Ovary (tissue), 9 donors: ENCODE results near the gene KRT39. TPM values are rescaled to one million over a fixed set of nuclear protein-coding genes. Genes with fewer than 3 reads are reported as not detected.

Experiments used
- DNase-seq, 5 donors: peaks; one replicate each; pipeline ENCODE4 v3.0.0-alpha.2; 2019 to 2020
- H3K27ac ChIP-seq, 2 donors: fragments of 200-600 bp; one replicate each; pipeline versions ENCODE4 v1.5.1 to v1.8.0; 2019 to 2022
- H3K27me3 ChIP-seq: fragments of 200-600 bp; one replicate; pipeline ENCODE4 v1.8.0; 2022
- H3K36me3 ChIP-seq: fragments of 200-600 bp; sonication (generic); one replicate; pipeline ENCODE4 v1.5.1; 2019
- H3K4me1 ChIP-seq: one replicate; pipeline ENCODE4 v1.8.1; 2013; ENCODE audit warnings: mild to moderate bottlenecking, moderate library complexity; ENCODE audit not compliant: insufficient read depth
- H3K4me3 ChIP-seq: fragments of 200-600 bp; sonication (generic); one replicate; pipeline ENCODE4 v1.5.1; 2017
- H3K9me3 ChIP-seq, 2 donors: fragments of 200-600 bp in 1 of 2; sonication (generic) in 1 of 2; one replicate each; pipeline versions ENCODE4 v1.5.1 to v1.8.1; 2013 to 2019; ENCODE audit warnings: mild to moderate bottlenecking in 1 of 2, moderate library complexity in 1 of 2
- CTCF ChIP-seq, 3 donors: fragments of 450-650 bp in 2 of 3; fragments of 200-600 bp in 1 of 3; IDR thresholded peaks; one replicate each; pipeline versions ENCODE4 v1.5.1 to v1.8.0; 2016 to 2022; ENCODE audit warnings: antibody characterized with exemption in 3 of 3, mild to moderate bottlenecking in 1 of 3
- EP300 ChIP-seq: sonication (generic); formaldehyde crosslinking; IDR thresholded peaks from one replicate; pipeline ENCODE4 v1.6.1; 2017; ENCODE audit warnings: antibody characterized with exemption
- POLR2A ChIP-seq: fragments of 450-650 bp; IDR thresholded peaks from one replicate; pipeline ENCODE4 v1.6.1; 2017; ENCODE audit warnings: antibody characterized with exemption, mild to moderate bottlenecking, moderate library complexity
- WGBS, 3 donors: extraction: QIAGEN DNeasy Blood & Tissue Kit in 1 of 3; methylation state at CpG; one replicate each; pipeline versions ENCODE4 v1.1.5 to v1.1.7; 2013 to 2017; 5-methylcytosine and 5-hydroxymethylcytosine counted together
- intact Hi-C, 4 donors: fragments of 100-400 bp; cut with DNase I; formaldehyde crosslinking; loops; one replicate each; pipeline versions ENCODE4 v1.11.0 to v1.15.1; 2022 to 2023
- polyA plus RNA-seq, 2 donors: library from polyadenylated mRNA; stranded (reverse); fragments of 200-250 nt in 1 of 2; fragments of 350-450 nt in 1 of 2; fragmentation: Illumina TruSeq in 1 of 2; extraction: RNeasy Lipid Tissue Mini Kit (QIAGEN cat#74804) in 1 of 2; gene quantifications; one replicate each; pipeline ENCODE4 v1.2.3, GENCODE V29; 2013 to 2014
- total RNA-seq, 7 donors: library from RNA; depleted of rRNA in 2 of 7; stranded (reverse); fragments of >200 nt in 2 of 7; fragmentation: NEBNext Ultra II Directional in 3 of 7; extraction: Animal tissue kit (Norgen Biotek cat#: 25700) in 3 of 7; gene quantifications; one replicate each; pipeline versions ENCODE4 v1.1.0 to v1.2.4, GENCODE V29; 2016 to 2023
- donor health status: DM: no; HTN: no; CAD: no; lungs with moderate emphysema.
- donor health status: DM: no; HTN: no; CAD: no.
- donor health status: Bipolar disorder and iron deficiency.
- donor health status: DM: yes; HTN: yes; CAD: no.
- donor health status: DM: no; HTN: no; CAD: no.
- donor health status: DM: yes; HTN: yes; CAD: no.

Gene KRT39
- total and polyA plus RNA-seq, 9 donors = 0.69 TPM; not detected in 8

- H3K4me1 ChIP-seq = no peaks in the 10 kb centered on the region
- no peak for DNase-seq
- H3K36me3 ChIP-seq = no peaks in the 10 kb centered on the region
- TF ChIP-seq CTCF (IDR thresholded peaks at IDR 0.05) (no peak), POLR2A (no peak), EP300 (no peak)
- H3K4me3 ChIP-seq = no peak overlapping the region
- H3K27ac ChIP-seq = no peak overlapping the region
- intact Hi-C loops = no loop called here
- H3K9me3 ChIP-seq = no peaks in the 10 kb centered on the region
- no peaks in the 10 kb centered on the region for H3K27me3 ChIP-seq
- 72 to 76% (median 74%) methylated on average over 6 of the region's 6 CpGs for WGBS, 3 donors
Observed at GRCh38 chr17:41012326-41013120, 45.8 kb upstream of the KRT39 start.

DNA sequence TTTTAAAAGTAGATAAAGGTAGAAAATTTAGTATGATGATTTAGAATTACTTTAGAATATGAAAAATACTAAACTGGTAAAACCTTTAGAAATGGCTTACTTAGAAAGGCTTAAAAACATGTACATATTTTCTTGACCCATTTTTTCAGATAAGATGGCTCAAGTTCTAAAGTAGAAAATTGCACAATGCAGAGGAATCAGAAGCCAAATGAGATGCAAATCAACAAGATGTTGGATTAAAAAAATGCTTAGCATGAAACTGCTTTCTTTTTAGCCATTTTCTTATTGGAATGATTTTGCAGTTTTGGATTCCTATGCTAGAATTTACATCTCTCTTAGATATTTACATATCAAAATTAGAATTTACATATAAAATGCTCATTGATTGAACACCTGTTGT, 43.7 kb upstream of the KRT39 start:
- TF ChIP-seq POLR2A = no peak
- TF ChIP-seq EP300 = no peak
- TF ChIP-seq CTCF (IDR thresholded peaks at IDR 0.05) = no peak
- no peak for DNase-seq
- Histone ChIP-seq H3K27ac (no peak overlapping the region), H3K9me3 (no peaks in the 10 kb centered on the region), H3K36me3 (no peaks in the 10 kb centered on the region), H3K4me3 (no peak overlapping the region), H3K27me3 (no peaks in the 10 kb centered on the region), H3K4me1 (no peaks in the 10 kb centered on the region)
- intact Hi-C loops = no loop called here

DNA sequence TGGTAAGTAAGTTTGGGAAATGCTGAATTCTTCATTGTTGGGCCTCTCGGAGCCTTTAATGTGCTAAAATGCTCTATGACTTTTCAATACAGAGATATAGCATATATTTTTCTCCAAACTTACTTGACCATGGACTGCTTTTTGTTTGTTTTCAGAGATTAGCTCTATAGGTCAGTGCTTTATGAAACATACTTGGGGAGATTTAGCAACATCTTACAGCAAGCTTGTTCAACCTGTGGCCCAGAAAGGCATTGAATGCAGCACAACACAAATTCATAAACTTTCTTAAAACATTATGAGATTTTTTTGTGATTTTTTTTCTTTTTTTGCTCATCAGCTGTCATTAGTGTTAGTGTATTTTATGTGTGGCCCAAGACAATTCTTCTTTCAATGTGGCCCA, 43.2 kb upstream of the KRT39 start:
- 92 to 97% (median 92%) methylated on average over 1 of the region's 1 CpG for WGBS, 3 donors
- H3K9me3 ChIP-seq = no peaks in the 10 kb centered on the region
- H3K4me3 ChIP-seq = no peak overlapping the region
- intact Hi-C loops = loop anchor here in 1 of 4 donors (10.0 kb wide), 1 partner anchor 1975 kb away; no protein-coding TSS in a partner anchor
- H3K4me1 ChIP-seq = no peaks in the 10 kb centered on the region
- no peak for DNase-seq
- TF ChIP-seq EP300 (no peak), CTCF (IDR thresholded peaks at IDR 0.05) (no peak)
- no peaks in the 10 kb centered on the region for H3K36me3 ChIP-seq
- no peak overlapping the region for H3K27ac ChIP-seq
- H3K27me3 ChIP-seq = no peaks in the 10 kb centered on the region

GRCh38 chr17:41009301-41009760, 42.6 kb upstream of the KRT39 start:
- Histone ChIP-seq H3K36me3 (no peaks in the 10 kb centered on the region), H3K27me3 (no peaks in the 10 kb centered on the region), H3K4me1 (no peaks in the 10 kb centered on the region), H3K9me3 (no peaks in the 10 kb centered on the region), H3K4me3 (no peak overlapping the region), H3K27ac (no peak overlapping the region)
- DNase-seq = no peak
- TF ChIP-seq CTCF (IDR thresholded peaks at IDR 0.05) (no peak), EP300 (no peak), POLR2A (no peak)
- WGBS, 3 donors = 56 to 64% (median 61%) methylated on average over 4 of the region's 4 CpGs
- intact Hi-C loops = loop anchor here in 1 of 4 donors (10.0 kb wide), 1 partner anchor 1975 kb away; no protein-coding TSS in a partner anchor
